ENCODE measurements around the gene TENM3.

The TENM3 gene

DNA sequence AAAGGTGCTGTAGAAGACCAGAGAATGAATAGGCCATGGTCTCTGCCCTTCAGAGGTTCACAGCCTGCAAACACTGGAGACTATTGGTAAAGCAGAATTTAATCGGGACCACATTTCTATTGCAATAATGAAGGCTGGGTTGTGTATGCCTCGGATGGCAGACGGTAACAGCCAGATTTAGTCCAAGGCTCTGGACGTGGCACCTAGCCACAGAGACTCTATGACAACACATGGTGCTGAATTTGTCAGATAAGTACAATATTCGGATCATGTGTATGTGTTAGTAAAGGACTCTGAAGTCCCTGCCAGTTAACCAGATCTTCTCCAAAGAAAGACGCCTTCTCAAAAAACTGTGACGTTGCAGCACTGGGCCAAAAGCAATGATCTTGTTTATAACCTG lies 545.0 kb downstream of the TENM3 start:
- Mint-ChIP-seq H3K36me3 (ENCODE audit: insufficient read depth) (no peaks in the 10 kb centered on the region), H3K4me3 (no peak overlapping the region), H3K4me1 (ENCODE audit: low read depth in 2 of 2) (no peaks in the 10 kb centered on the region), H3K27ac (no peak overlapping the region), H3K27me3 (peaks cover 25 to 36% of the 10 kb centered on the region in 2 donors), H3K9me3 (no peaks in the 10 kb centered on the region)
- DNase-seq (no peak), ATAC-seq (replicated peaks) (no peak)

DNA sequence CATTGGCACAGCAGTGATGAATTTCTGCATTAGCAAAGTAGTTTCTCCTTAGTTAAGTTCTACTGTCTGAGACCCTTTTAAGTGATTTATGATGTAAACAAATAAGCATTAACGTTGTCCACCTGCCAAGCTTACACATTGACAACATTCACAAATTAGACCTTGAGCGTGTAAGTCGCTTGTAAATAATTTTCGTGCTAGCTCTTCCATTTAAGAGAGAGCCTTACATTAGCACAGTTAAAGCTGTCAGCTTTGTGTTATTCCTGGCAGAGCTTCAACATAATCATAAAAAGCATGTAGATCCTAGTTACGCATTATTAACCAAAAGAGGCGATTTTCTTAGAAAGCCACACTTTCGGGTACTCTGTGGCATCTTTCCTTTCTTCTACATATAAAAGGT lies 546.3 kb downstream of the TENM3 start:
- Mint-ChIP-seq H3K27me3 (peaks cover 29 to 41% of the 10 kb centered on the region in 2 donors), H3K4me1 (ENCODE audit: low read depth in 2 of 2) (no peaks in the 10 kb centered on the region), H3K9me3 (no peaks in the 10 kb centered on the region), H3K27ac (no peak overlapping the region), H3K4me3 (no peak overlapping the region), H3K36me3 (ENCODE audit: insufficient read depth) (no peaks in the 10 kb centered on the region)
- DNase-seq: no peak
- ATAC-seq (replicated peaks): no peak

DNA sequence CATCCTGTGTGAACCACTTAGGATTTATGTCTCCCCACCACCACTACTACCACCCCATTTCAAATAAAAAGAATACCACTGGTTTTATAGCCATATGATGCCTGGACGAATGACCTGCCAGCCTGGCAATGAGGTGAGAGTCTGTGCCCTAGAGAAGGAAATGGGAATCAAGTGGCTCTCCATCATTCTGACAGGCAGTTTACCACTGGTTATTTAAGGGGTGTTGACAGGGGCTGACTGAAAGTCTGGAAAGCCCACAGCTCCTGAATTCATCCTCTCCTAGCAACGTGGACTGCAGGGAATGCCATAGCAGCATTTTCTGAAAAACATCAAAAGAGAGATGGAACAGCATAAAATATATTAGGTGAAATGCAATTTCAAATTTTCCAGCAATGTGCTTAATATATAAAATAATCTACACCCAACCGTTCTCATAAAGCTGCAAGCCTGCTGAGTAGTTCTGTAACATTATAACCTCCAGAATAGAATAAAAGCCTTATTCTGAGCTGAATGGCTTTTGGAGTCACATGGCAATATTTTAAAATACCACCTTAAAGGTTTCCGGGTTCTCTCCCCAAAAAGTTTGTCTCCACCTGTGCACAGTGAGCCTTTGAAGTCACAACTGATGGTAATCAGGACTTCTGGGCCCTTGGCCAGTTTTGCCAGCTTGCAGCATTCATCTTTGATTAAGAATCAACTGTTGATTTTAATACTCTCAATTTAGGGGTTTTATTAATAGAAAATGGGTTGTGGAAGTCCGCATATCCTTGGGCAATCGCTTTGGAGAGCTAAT lies 552.4 kb downstream of the TENM3 start:
- Mint-ChIP-seq H3K4me3 (no peak overlapping the region), H3K9me3 (no peaks in the 10 kb centered on the region), H3K4me1 (ENCODE audit: low read depth in 2 of 2) (no peaks in the 10 kb centered on the region), H3K36me3 (ENCODE audit: insufficient read depth) (no peaks in the 10 kb centered on the region), H3K27me3 (peaks cover 20 to 35% of the 10 kb centered on the region in 2 donors), H3K27ac (no peak overlapping the region)
- DNase-seq: no peak
- ATAC-seq (replicated peaks): no peak

DNA sequence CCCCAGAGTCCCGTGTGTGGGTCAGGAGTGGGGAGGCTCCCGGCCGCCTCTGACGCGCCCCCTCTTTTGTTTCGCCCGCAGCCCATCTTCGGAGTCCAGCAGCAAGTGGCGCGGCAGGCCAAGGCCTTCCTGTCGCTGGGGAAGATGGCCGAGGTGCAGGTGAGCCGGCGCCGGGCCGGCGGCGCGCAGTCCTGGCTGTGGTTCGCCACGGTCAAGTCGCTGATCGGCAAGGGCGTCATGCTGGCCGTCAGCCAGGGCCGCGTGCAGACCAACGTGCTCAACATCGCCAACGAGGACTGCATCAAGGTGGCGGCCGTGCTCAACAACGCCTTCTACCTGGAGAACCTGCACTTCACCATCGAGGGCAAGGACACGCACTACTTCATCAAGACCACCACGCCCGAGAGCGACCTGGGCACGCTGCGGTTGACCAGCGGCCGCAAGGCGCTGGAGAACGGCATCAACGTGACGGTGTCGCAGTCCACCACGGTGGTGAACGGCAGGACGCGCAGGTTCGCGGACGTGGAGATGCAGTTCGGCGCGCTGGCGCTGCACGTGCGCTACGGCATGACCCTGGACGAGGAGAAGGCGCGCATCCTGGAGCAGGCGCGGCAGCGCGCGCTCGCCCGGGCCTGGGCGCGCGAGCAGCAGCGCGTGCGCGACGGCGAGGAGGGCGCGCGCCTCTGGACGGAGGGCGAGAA lies 556.5 kb downstream of the TENM3 start:
- DNase-seq (no peak), ATAC-seq (replicated peaks) (no peak)
- H3K27ac Mint-ChIP-seq: no peak overlapping the region
- H3K27me3 Mint-ChIP-seq: peaks cover 7 to 12% of the 10 kb centered on the region in 2 donors
- no peaks in the 10 kb centered on the region for H3K4me1 Mint-ChIP-seq (ENCODE audit: low read depth in 2 of 2)
- no peaks in the 10 kb centered on the region for H3K36me3 Mint-ChIP-seq (ENCODE audit: insufficient read depth)
- H3K9me3 Mint-ChIP-seq: no peaks in the 10 kb centered on the region
- H3K4me3 Mint-ChIP-seq: no peak overlapping the region

DNA sequence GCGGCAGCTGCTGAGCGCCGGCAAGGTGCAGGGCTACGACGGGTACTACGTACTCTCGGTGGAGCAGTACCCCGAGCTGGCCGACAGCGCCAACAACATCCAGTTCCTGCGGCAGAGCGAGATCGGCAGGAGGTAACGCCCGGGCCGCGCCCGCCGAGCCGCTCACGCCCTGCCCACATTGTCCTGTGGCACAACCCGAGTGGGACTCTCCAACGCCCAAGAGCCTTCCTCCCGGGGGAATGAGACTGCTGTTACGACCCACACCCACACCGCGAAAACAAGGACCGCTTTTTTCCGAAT lies 557.0 kb downstream of the TENM3 start:
- Mint-ChIP-seq H3K4me3 (no peak overlapping the region), H3K9me3 (no peaks in the 10 kb centered on the region), H3K4me1 (ENCODE audit: low read depth in 2 of 2) (no peaks in the 10 kb centered on the region), H3K27me3 (peaks cover 4 to 11% of the 10 kb centered on the region in 2 donors), H3K27ac (no peak overlapping the region), H3K36me3 (ENCODE audit: insufficient read depth) (no peaks in the 10 kb centered on the region)
- ATAC-seq (replicated peaks) (no peak), DNase-seq (no peak)

DNA sequence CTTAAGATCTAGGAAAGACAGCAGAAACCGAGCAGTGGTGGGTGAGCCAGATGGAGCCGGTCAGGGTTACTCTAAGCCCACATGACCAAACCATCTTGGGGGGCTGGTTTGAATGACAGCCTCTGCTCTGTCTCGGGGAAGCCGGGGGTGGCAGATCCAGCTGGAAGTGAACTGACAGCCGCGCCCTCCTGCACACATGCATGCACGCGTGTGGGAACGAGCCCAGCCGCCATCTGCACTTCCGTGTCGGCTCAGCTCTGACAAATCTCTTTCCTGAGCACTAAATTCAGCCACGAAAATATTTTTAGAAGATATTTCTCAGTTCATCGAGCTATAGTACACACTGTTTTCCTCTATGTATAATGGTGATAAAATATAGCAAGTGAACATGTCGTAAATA lies 558.4 kb downstream of the TENM3 start:
- Mint-ChIP-seq H3K36me3 (ENCODE audit: insufficient read depth) (no peaks in the 10 kb centered on the region), H3K27me3 (peaks cover 0 to 3% of the 10 kb centered on the region in 2 donors), H3K4me3 (no peak overlapping the region), H3K27ac (no peak overlapping the region), H3K4me1 (ENCODE audit: low read depth in 2 of 2) (peaks cover 2 to 3% of the 10 kb centered on the region in 2 donors), H3K9me3 (no peaks in the 10 kb centered on the region)
- ATAC-seq (replicated peaks) (no peak), DNase-seq (no peak)

DNA sequence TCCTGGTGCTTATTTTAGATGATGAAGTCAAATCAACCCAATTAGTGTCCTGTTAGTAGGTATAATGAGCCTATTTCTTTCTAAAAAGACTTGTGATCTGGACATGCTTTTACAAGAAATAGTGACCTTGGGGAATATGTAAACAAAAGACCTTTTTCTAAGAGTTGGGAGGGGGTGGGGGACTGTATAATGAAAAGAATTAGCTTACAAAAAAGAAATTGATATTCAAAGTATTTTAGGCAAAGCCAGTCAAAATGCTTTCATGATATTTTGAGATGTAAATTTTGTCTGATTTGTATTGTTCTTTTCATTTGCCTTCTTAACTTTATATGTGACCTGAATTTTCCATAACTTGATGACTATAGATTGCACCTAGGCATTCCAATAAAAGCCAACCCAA lies 559.4 kb downstream of the TENM3 start:
- Mint-ChIP-seq H3K9me3 (no peaks in the 10 kb centered on the region), H3K36me3 (ENCODE audit: insufficient read depth) (no peaks in the 10 kb centered on the region), H3K4me1 (ENCODE audit: low read depth in 2 of 2) (peaks cover 4 to 5% of the 10 kb centered on the region in 2 donors), H3K27ac (no peak overlapping the region), H3K4me3 (no peak overlapping the region), H3K27me3 (no peaks in the 10 kb centered on the region)
- DNase-seq: no peak
- no peak for ATAC-seq (replicated peaks)

DNA sequence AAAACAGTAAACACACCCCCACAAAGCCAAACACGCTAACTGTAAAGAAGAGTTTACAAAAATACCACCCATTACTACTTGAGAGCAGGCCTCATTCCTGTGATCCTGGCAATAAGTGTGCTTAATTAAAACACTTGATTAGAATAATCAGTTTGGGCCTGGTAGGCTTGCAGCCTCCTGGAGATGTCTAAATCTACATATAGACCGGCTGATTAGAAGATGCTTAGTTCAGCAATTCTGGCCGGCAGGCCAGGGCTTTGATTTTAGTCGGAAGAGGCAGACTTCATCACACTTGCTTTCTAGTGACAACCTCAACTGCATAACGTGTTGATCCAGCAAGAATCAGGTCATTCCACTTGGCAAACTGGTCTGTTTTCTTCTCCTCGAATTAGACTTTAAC lies 560.0 kb downstream of the TENM3 start:
- DNase-seq (no peak), ATAC-seq (replicated peaks) (no peak)
- Mint-ChIP-seq H3K4me1 (ENCODE audit: low read depth in 2 of 2) (peaks cover 4 to 5% of the 10 kb centered on the region in 2 donors), H3K36me3 (ENCODE audit: insufficient read depth) (no peaks in the 10 kb centered on the region), H3K9me3 (no peaks in the 10 kb centered on the region), H3K4me3 (no peak overlapping the region), H3K27me3 (no peaks in the 10 kb centered on the region), H3K27ac (no peak overlapping the region)

DNA sequence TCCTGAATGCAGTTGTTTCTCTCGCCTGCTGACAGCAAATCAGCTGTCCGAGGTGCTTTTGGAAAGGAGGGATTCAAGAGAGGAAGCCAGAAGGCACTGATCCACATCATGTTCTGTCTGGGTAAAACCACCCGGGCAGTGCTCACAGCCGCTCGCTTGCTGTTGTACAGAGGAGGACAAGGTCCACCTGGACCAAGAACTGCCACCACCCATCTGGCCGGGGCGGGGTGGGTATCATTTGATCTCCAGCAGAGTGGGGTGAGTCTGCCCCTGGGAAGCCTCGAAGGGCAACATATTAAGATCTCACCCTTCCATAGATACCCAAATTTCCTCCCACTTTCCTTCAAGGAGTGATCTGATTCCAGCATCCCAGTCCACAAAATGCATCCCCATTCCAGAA lies 560.9 kb downstream of the TENM3 start:
- no peak for ATAC-seq (replicated peaks)
- Mint-ChIP-seq H3K36me3 (ENCODE audit: insufficient read depth) (no peaks in the 10 kb centered on the region), H3K9me3 (no peaks in the 10 kb centered on the region), H3K27ac (no peak overlapping the region), H3K27me3 (no peaks in the 10 kb centered on the region), H3K4me3 (no peak overlapping the region), H3K4me1 (ENCODE audit: low read depth in 2 of 2) (peaks cover 13% of the 10 kb centered on the region in 2 donors)
- DNase-seq: no peak

DNA sequence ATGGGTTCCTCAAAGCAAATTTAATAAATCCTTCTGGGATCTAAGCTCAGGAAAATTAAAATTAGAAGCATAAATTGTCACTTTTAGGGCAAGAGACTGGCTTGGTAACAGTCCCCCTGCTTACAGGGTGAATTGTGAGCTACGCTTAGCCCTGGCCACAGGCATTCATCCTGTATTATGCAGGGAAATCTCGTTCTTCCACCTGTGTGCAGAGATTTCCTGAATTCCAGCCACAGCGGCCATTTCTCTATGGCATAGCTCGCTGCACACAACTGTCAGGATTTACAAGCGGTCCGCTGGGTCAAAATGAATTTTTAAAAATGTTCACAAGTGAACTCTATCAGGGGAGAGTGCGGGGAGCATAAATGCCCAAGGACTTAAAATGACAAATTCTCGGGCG lies 562.1 kb downstream of the TENM3 start:
- Mint-ChIP-seq H3K4me3 (no peak overlapping the region), H3K4me1 (ENCODE audit: low read depth in 2 of 2) (peaks cover 16 to 17% of the 10 kb centered on the region in 2 donors), H3K36me3 (ENCODE audit: insufficient read depth) (no peaks in the 10 kb centered on the region), H3K9me3 (no peaks in the 10 kb centered on the region), H3K27ac (peak overlapping the region in 1 of 2 donors; percentile 14), H3K27me3 (no peaks in the 10 kb centered on the region)
- no peak for ATAC-seq (replicated peaks)
- DNase-seq: no peak

DNA sequence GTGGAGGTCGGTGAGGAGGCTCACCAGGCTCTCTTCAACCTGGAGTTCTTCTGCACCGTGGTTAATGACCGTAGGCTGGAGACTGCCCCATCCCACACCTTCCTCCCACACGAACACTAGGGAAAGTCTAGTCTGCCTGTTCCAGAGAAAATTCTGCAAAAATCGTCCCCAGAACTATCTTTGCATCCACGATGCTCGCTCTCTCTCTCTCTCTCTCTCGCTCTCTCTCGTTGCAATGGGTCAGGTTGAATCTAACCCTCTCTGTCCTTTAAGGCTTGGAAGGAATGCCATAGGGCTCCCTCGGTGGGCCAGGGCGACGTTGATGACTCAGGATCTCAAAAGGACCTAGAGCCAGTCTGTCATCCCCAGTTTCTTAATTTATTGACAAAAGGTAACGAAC lies 562.5 kb downstream of the TENM3 start:
- Mint-ChIP-seq H3K27me3 (no peaks in the 10 kb centered on the region), H3K9me3 (no peaks in the 10 kb centered on the region), H3K4me3 (peak overlapping the region in 1 of 2 donors; percentile 83), H3K27ac (peak overlapping the region; percentile 14 to 55), H3K36me3 (ENCODE audit: insufficient read depth) (no peaks in the 10 kb centered on the region), H3K4me1 (ENCODE audit: low read depth in 2 of 2) (peaks cover 16 to 17% of the 10 kb centered on the region in 2 donors)
- no peak for DNase-seq
- ATAC-seq (replicated peaks): no peak

DNA sequence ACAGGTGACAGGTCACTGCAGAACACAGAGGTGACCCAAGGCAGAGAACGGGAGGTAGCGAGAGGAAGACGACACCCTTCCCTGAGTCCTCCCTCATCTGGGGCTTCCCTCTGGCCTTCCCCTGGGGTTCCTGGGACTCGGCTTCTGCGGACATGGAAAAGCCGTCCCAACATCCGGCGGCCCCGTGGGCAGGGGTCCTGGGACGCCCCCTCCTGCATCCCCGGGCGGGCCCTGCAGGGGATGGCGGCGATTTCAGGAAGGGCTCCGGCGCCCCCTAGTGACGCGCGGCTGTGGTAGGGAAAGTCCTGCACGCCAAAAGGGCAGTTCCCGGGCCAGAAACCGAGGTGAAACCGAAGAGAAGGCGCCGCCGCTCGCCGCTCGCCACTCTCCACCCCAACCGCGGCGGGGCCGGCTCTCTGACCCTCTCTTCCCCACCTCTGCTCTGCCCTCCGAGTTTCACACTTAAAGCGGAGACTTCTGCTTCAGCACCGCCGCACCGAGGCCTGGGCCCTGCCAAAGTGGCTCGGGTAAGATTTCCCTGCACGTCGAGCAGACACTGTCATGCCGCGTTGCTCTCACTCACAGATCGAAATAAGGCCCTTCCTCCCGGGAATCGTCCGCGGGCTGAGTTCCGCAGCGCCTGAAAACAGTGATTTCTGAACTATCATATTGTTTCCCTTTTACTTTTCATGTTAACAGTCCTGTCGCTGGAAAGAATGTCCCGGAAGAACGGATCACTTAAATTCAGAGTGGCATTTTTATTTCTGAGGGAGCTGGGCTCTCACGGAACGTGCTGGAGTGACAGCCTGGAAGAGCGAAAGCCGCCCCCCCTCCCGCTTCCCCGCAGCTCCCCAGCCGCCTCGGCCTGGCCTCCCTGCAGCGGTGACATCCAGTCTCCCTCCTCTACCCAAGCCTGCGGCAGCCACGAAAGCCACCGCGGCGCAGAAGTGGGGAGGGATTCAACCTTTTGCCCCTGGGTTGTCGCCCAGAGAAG lies 563.4 kb downstream of the TENM3 start:
- Mint-ChIP-seq H3K36me3 (ENCODE audit: insufficient read depth) (no peaks in the 10 kb centered on the region), H3K4me3 (peak overlapping the region; percentile 75 to 83), H3K27me3 (no peaks in the 10 kb centered on the region)

DNA sequence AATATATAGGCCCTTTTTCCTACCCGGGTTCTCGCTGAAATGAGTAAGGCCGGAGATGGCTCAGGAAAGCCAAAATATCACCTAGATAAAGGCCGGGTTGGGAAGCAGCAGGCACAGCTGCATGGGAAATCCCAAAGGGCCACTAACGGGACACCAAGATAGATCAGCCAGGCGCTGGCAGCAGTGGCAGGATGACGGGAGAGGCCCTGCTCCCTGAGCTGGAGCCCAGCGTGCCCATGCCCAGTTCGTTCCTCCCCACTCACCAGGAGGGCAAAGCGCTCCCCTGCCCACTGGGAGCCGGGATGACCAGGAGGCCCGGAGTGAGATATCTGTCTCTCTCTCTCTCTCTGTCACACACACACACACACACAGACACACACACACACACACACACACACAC lies 564.1 kb downstream of the TENM3 start:
- no peak for ATAC-seq (replicated peaks)
- no peak for DNase-seq
- Mint-ChIP-seq H3K36me3 (ENCODE audit: insufficient read depth) (no peaks in the 10 kb centered on the region), H3K4me1 (ENCODE audit: low read depth in 2 of 2) (peaks cover 17 to 21% of the 10 kb centered on the region in 2 donors), H3K27me3 (no peaks in the 10 kb centered on the region), H3K27ac (no peak overlapping the region), H3K9me3 (peaks cover 0 to 1% of the 10 kb centered on the region in 2 donors), H3K4me3 (peak overlapping the region in 1 of 2 donors; percentile 83)

More for the DNA sequence above, 563.4 kb downstream of the TENM3 start:
- ATAC-seq (replicated peaks) (peak; percentile 29), DNase-seq (peak; percentile 46 to 54 (median 46))
- Mint-ChIP-seq H3K27ac (peak overlapping the region in 1 of 2 donors; percentile 81), H3K9me3 (no peaks in the 10 kb centered on the region), H3K4me1 (ENCODE audit: low read depth in 2 of 2) (peaks cover 16 to 17% of the 10 kb centered on the region in 2 donors)
